K562 (cell line): ENCODE results near the gene TMEM185B. TPM values are rescaled to one million over a fixed set of nuclear protein-coding genes. Genes with fewer than 3 reads are reported as not detected.
A peak's percentile ranks its signal among the peaks of the same experiment; 100 is the strongest.

Source experiments
- CC2D1A ChIP-seq: fragments of 450-650 bp; IDR thresholded peaks from 2 replicates; pipeline ENCODE4 v1.6.1; 2017; ENCODE audit warnings: mild to moderate bottlenecking
- CREB3 ChIP-seq: fragments of 450-650 bp; conservative IDR thresholded peaks from 2 replicates; pipeline ENCODE4 v1.6.1; 2016; ENCODE audit warnings: missing genetic modification characterization, low read depth, mild to moderate bottlenecking, missing compliant biosample characterization, moderate library complexity
- HDAC6 ChIP-seq: IDR thresholded peaks from 2 replicates; pipeline ENCODE4 v1.6.1; 2012; ENCODE audit warnings: low read depth, mild to moderate bottlenecking, control low read depth, inconsistent platforms, low read length, moderate library complexity
- IFI16 ChIP-seq: fragments of 250-450 bp; sonication (Bioruptor Pico); IDR thresholded peaks from 2 replicates; pipeline ENCODE4 v2.1.2; 2022; ENCODE audit warnings: mild to moderate bottlenecking, inconsistent platforms
- MGA ChIP-seq: fragments of 450-650 bp; IDR thresholded peaks from 2 replicates; pipeline ENCODE4 v1.6.1; 2016; ENCODE audit warnings: mild to moderate bottlenecking, moderate library complexity
- NR2F6 ChIP-seq: fragments of 450-650 bp; formaldehyde crosslinking; IDR thresholded peaks from 2 replicates; pipeline ENCODE4 v1.4.0; 2020; ENCODE audit warnings: mild to moderate bottlenecking
- RAD21 ChIP-seq, 2 experiments: fragments of 250-450 bp in 1 of 2; fragments of 450-650 bp in 1 of 2; sonication (Bioruptor Pico) in 1 of 2; formaldehyde crosslinking in 1 of 2; IDR thresholded peaks in 1 of 2; conservative IDR thresholded peaks in 1 of 2; 2 replicates each; pipeline versions ENCODE4 v1.4.0 to v1.8.0; 2020 to 2022; ENCODE audit warnings: mild to moderate bottlenecking in 2 of 2, moderate library complexity in 1 of 2
- RAD51 ChIP-seq: fragments of 450-650 bp; IDR thresholded peaks from 2 replicates; pipeline ENCODE4 v1.7.1; 2016; ENCODE audit warnings: low read depth, mild to moderate bottlenecking, borderline replicate concordance
- TARDBP ChIP-seq: fragments of 450-650 bp; IDR thresholded peaks from 2 replicates; pipeline ENCODE4 v1.6.1; 2016
- TCF7L2 ChIP-seq: fragments of 150-350 bp; IDR thresholded peaks from 2 replicates; pipeline ENCODE4 v1.6.1; 2016; ENCODE audit warnings: low read depth, mild to moderate bottlenecking, low read length, moderate library complexity
- THAP12 ChIP-seq: fragments of 250-450 bp; sonication (Bioruptor Pico); IDR thresholded peaks from 2 replicates; pipeline ENCODE4 v1.9.0; 2021; ENCODE audit warnings: mild to moderate bottlenecking, inconsistent platforms
- XRCC4 ChIP-seq: IDR thresholded peaks from one replicate; pipeline ENCODE4 v1.6.1; 2011; ENCODE audit not compliant: insufficient read depth, insufficient read length; ENCODE audit errors: extremely low read depth
- ZNF174 ChIP-seq: fragments of 250-450 bp; sonication (Bioruptor Pico); IDR thresholded peaks from 2 replicates; pipeline ENCODE4 v1.4.0; 2020; ENCODE audit warnings: mild to moderate bottlenecking
- polyA plus RNA-seq, 8 experiments: library from polyadenylated mRNA; depleted of rRNA in 4 of 8; stranded (reverse) in 5 of 8; unstranded in 3 of 8; fragments of >200 nt; fragmentation: Nextera tagmentation in 2 of 8; fragmentation: Illumina TruSeq in 1 of 8; extraction: Ambion mirVana in 2 of 8; extraction: Trizol in 1 of 8; gene quantifications; 2 replicates each; pipeline versions ENCODE4 v1.2.1 to v1.2.3, GENCODE V29; 2011 to 2014; ENCODE audit warnings: inconsistent platforms in 1 of 8, missing spikeins in 1 of 8
- total RNA-seq, 7 experiments: library from RNA; depleted of rRNA in 6 of 7; stranded (reverse); fragments of >200 nt in 6 of 7; fragmentation: Illumina TruSeq in 2 of 7; extraction: Trizol in 2 of 7; gene quantifications; 2 replicates each; pipeline versions ENCODE4 v1.2.1 to v1.2.3, GENCODE V29; 2011 to 2021; ENCODE audit warnings: low replicate concordance in 1 of 7

TMEM185B gene
- total and polyA plus RNA-seq, 9 of the 15 experiments (the other 6 are each of a cell fraction or from before 2014, with no cell fraction given): 2.9 to 28.2 (median 11.5) TPM

- TF ChIP-seq XRCC4 (no peak), TCF7L2 (no peak), MGA (no peak), RAD21 (CRISPR knock-in tag; conservative IDR thresholded peaks at IDR 0.05 in 1 of 2, IDR thresholded peaks at IDR 0.05 in 1 of 2) (0 out of 4 replicates have a peak, but pooled peaks of 1 of the 2 experiments have one; percentile 5), TARDBP (no peak), CREB3 (tag) (no peak), IFI16 (CRISPR knock-in tag) (no peak), HDAC6 (no peak), NR2F6 (CRISPR knock-in tag) (0 out of 2 replicates have a peak, but pooled peaks have one; percentile 44), THAP12 (CRISPR knock-in tag) (no peak), RAD51 (no peak), CC2D1A (no peak), ZNF174 (CRISPR knock-in tag) (no peak)
Measured at GRCh38 chr2:120252225-120253020, 29.2 kb upstream of the TMEM185B start, which contains the start of gene RALB (continued).
